Uterus (tissue), 4 donors: ENCODE data around the gene TWNK. TPM values are rescaled to one million over a fixed set of nuclear protein-coding genes. Genes with fewer than 3 reads are reported as not detected.

Experiments used
- DNase-seq, 2 donors: peaks; one replicate each; pipeline ENCODE4 v3.0.0-alpha.2; 2019 to 2020
- H3K27ac ChIP-seq, 2 donors: fragments of 200-600 bp; sonication (generic); 1 replicate in 1 of 2; 2 replicates in 1 of 2; pipeline ENCODE4 v1.5.1; 2016 to 2018
- H3K27me3 ChIP-seq, 2 donors: fragments of 200-600 bp; sonication (generic); one replicate each; pipeline ENCODE4 v1.5.1; 2018 to 2019; ENCODE audit warnings: control low read depth in 1 of 2
- H3K36me3 ChIP-seq, 2 donors: fragments of 200-600 bp; sonication (generic); one replicate each; pipeline ENCODE4 v1.5.1; 2019; ENCODE audit warnings: control low read depth in 1 of 2
- H3K4me1 ChIP-seq, 2 donors: fragments of 200-600 bp; sonication (generic); one replicate each; pipeline ENCODE4 v1.5.1; 2018 to 2019; ENCODE audit warnings: control low read depth in 1 of 2
- H3K4me3 ChIP-seq, 2 donors: fragments of 200-600 bp; sonication (generic); 1 replicate in 1 of 2; 2 replicates in 1 of 2; pipeline ENCODE4 v1.5.1; 2018 to 2019; ENCODE audit warnings: mild to moderate bottlenecking in 1 of 2
- H3K9me3 ChIP-seq, 2 donors: fragments of 200-600 bp; sonication (generic); one replicate each; pipeline ENCODE4 v1.5.1; 2019; ENCODE audit warnings: control low read depth in 1 of 2
- CTCF ChIP-seq, 4 experiments: fragments of 200-600 bp in 2 of 4; fragments of 450-650 bp in 2 of 4; sonication (generic) in 2 of 4; IDR thresholded peaks; one replicate each; pipeline ENCODE4 v1.5.1; 2016 to 2019; ENCODE audit warnings: antibody characterized with exemption in 4 of 4, mild to moderate bottlenecking in 2 of 4, moderate library complexity in 1 of 4
- POLR2A ChIP-seq, 2 donors: fragments of 450-650 bp; IDR thresholded peaks; one replicate each; pipeline ENCODE4 v1.6.1; 2016; ENCODE audit warnings: antibody characterized with exemption in 2 of 2, mild to moderate bottlenecking in 1 of 2, moderate library complexity in 1 of 2
- intact Hi-C: fragments of 100-400 bp; cut with DNase I; formaldehyde crosslinking; loops from one replicate; pipeline ENCODE4 v1.15.1; 2023; ENCODE audit warnings: low total_unique reads
- total RNA-seq, 4 donors: library from RNA; depleted of rRNA in 3 of 4; stranded (reverse); fragments of >200 nt in 3 of 4; gene quantifications; one replicate each; pipeline versions ENCODE4 v1.1.0 to v1.2.4, GENCODE V29; 2014 to 2023
- donor health status: DM: yes; HTN: yes; CAD: no.

Gene TWNK
- total RNA-seq, 4 donors from 2014 or later: 0.51 to 11.8 (median 6.2) TPM

GRCh38 chr10:100966887-100967286 lies 20.5 kb upstream of the TWNK start:
- TF ChIP-seq CTCF (IDR thresholded peaks at IDR 0.05): no peak
- intact Hi-C loops: no loop called here
- Histone ChIP-seq H3K9me3 (no peaks in the 10 kb centered on the region), H3K36me3 (no peaks in the 10 kb centered on the region), H3K27ac (no peak overlapping the region), H3K27me3 (no peaks in the 10 kb centered on the region), H3K4me1 (peaks cover 0 to 11% of the 10 kb centered on the region in 2 donors), H3K4me3 (no peak overlapping the region)
- DNase-seq: no peak

- peaks cover 0 to 11% of the 10 kb centered on the region in 2 donors for H3K4me1 ChIP-seq
- no peaks in the 10 kb centered on the region for H3K36me3 ChIP-seq
- no peak for DNase-seq
- TF ChIP-seq POLR2A (IDR thresholded peaks at IDR 0.05): no peak
- TF ChIP-seq CTCF (IDR thresholded peaks at IDR 0.05): no peak
- H3K27ac ChIP-seq: no peak overlapping the region
- no peaks in the 10 kb centered on the region for H3K9me3 ChIP-seq
- H3K27me3 ChIP-seq: no peaks in the 10 kb centered on the region
- intact Hi-C loops: no loop called here
- H3K4me3 ChIP-seq: no peak overlapping the region
Measured at GRCh38 chr10:100967332-100967731, 20.0 kb upstream of the TWNK start.

- no peak for TF ChIP-seq CTCF (IDR thresholded peaks at IDR 0.05)
- no peak for TF ChIP-seq POLR2A (IDR thresholded peaks at IDR 0.05)
- no peak for DNase-seq
- intact Hi-C loops: no loop called here
Measured at GRCh38 chr10:100968062-100968736, 19.1 kb upstream of the TWNK start.

GRCh38 chr10:100968863-100969186 lies 18.5 kb upstream of the TWNK start:
- no peak for DNase-seq
- Histone ChIP-seq H3K27ac (no peak overlapping the region), H3K27me3 (no peaks in the 10 kb centered on the region), H3K9me3 (no peaks in the 10 kb centered on the region), H3K4me1 (peaks cover 0 to 11% of the 10 kb centered on the region in 2 donors), H3K36me3 (no peaks in the 10 kb centered on the region), H3K4me3 (peak overlapping the region; percentile 47 to 52)
- TF ChIP-seq CTCF (IDR thresholded peaks at IDR 0.05): no peak
- no peak for TF ChIP-seq POLR2A (IDR thresholded peaks at IDR 0.05)
- intact Hi-C loops: no loop called here

More at GRCh38 chr10:100968062-100968736, 19.1 kb upstream of the TWNK start:
- no peaks in the 10 kb centered on the region for H3K36me3 ChIP-seq
- no peak overlapping the region for H3K4me3 ChIP-seq
- no peaks in the 10 kb centered on the region for H3K27me3 ChIP-seq
- H3K4me1 ChIP-seq: peaks cover 0 to 11% of the 10 kb centered on the region in 2 donors
- H3K9me3 ChIP-seq: no peaks in the 10 kb centered on the region
- H3K27ac ChIP-seq: no peak overlapping the region

- Histone ChIP-seq H3K36me3 (no peaks in the 10 kb centered on the region), H3K27ac (no peak within 1 kb of the TSS), H3K4me1 (peaks cover 0 to 11% of the 10 kb centered on the region in 2 donors), H3K4me3 (peak within 1 kb of the TSS; percentile 47 to 52), H3K9me3 (no peaks in the 10 kb centered on the region), H3K27me3 (no peaks in the 10 kb centered on the region)
- no peak for TF ChIP-seq POLR2A (IDR thresholded peaks at IDR 0.05)
- peak; percentile 60 to 80 (median 69) for TF ChIP-seq CTCF (IDR thresholded peaks at IDR 0.05)
- peak; percentile 47 to 51 for DNase-seq
- intact Hi-C loops: no loop called here
Measured at GRCh38 chr10:100969187-100970075, 17.9 kb upstream of the TWNK start, which contains the start of gene SEMA4G. Gene SEMA4G (plus strand): TSS chr10:100969504. CDS start chr10:100972913, 3,409 bp downstream.
